ENCODE data around the gene ID2.

- TF ChIP-seq CTCF (IDR thresholded peaks at IDR 0.05) = no peak
- TF ChIP-seq POLR2A (IDR thresholded peaks at IDR 0.05) = no peak
These were observed 25.0 kb upstream of the ID2 start for GRCh38 chr2:8656811-8657210.
